CD4-positive, alpha-beta T cell treated with Interleukin-21 for 1 hour (primary cell): ENCODE results near the gene AGAP4.
A peak's percentile ranks its signal among the peaks of the same experiment; 100 is the strongest.
"Not testable (repeated sequence)": the region's sequence is repeated elsewhere in the genome, so short reads cannot be mapped to it uniquely, and the experiment has no call there.

ENCODE experiments used
- DNase-seq: peaks from one replicate; pipeline ENCODE4 v3.0.0-alpha.2; 2020

AGAP4 gene

DNA sequence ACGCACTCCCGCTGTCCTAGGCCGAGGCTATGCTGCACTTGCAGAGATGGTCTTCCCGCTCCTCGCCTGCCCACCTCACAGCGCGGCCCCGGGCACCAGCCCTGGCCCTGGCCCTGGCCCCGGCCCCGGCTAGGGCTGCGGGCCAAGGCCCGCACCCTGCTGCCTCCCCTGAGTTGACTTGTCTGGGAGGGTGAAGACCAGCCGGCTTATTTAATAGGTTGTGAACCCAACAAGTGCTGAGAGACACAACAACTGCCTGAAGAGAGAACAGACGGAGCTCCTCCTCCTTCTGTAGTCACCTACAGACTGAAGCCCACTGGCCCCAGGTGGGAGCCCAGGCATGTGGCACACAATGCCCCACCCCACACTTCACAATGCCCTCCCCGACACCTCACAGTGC is at the start of gene AGAP4:
TSS of gene AGAP4 (minus strand) at position 101 of the 400 bp plus-strand sequence. CDS start 153 bp downstream, outside the sequence.
- not testable (repeated sequence) for DNase-seq

DNA sequence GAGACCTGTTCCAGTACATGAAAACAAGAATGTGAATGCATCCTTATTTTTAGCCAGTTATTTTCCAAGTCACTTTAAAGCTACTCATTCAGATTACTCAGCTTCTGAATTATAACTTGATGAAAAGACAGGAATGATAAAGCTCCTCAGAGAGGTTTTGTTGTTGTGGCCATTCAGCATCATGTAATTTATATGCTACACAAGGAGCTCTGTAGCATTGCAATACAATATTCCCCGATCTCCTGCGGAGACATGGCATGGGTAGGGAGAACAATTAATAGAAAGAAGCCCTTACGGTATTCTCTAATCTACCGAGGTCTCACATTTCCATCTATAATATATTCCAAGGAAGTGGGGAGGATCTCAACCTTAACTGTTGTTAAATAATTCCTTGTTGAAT is 43.4 kb upstream of the AGAP4 start:
- DNase-seq = not testable (repeated sequence)

DNA sequence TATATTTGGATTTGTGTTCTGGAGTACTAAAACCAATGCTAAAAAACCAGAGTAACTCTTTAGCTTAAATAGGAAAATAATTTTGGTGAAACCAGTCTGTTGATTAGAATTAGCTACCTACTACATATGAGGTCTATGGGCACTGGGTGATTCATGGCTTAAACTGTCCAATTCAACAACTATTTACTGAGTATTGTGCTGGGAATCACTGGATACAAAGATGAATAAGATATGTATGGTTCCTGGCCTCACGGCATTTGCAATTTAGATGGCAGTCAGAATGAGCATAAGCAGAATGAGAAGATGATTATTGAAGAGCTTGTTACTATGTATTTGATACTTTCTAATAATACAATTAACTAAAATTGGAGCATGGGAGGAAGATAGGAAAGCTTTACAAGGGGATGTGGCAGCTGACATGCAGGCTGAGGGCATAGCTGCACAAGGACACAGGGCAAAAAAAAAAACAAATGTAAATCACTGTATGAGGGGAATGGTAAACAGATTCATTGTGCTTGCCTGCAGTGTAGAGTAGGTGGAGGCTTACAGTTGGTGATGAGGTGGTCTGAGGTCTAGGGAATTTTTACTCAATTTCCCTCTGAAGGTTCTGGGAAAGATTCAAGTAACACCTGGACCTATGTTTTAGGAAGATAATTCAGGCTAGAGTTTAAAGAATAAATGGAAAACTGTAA is 42.4 kb upstream of the AGAP4 start:
- DNase-seq = not testable (repeated sequence)

DNA sequence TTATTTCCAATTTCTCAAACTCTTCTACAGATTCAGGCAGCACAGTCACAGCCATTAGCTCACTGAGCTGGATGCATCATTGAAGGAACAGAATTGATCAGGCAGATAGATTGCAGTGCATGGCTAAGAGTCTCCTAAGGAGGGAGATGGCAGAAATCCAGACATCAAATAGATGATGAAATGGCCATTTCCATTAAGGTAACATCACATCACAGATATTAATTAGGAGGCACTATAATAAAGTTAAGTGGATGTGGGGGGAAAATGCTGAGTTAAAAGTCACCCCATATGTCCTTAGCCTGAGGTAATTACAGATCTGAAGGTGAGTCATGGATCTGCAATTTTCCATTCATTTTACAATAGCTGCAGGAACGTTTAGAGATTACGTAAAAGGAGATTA is 35.6 kb upstream of the AGAP4 start:
- not testable (repeated sequence) for DNase-seq

DNA sequence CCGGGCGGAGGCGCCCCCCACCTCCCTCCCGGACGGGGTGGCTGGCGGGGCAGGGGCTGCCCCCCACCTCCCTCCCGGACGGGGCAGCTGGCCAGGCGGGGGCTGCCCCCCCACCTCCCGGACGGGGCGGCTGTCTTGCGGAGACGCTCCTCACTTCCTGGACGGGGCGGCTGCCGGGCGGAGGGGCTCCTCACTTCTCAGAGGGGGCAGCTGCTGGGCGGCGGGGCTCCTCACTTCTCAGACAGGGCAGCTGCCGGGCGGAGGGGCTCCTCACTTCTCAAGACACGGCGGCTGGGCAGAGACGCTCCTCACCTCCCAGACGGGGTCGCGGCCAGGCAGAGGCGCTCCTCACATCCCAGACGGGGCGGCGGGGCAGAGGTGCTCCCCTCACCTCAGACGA is 18.1 kb upstream of the AGAP4 start:
- DNase-seq = not testable (repeated sequence)

DNA sequence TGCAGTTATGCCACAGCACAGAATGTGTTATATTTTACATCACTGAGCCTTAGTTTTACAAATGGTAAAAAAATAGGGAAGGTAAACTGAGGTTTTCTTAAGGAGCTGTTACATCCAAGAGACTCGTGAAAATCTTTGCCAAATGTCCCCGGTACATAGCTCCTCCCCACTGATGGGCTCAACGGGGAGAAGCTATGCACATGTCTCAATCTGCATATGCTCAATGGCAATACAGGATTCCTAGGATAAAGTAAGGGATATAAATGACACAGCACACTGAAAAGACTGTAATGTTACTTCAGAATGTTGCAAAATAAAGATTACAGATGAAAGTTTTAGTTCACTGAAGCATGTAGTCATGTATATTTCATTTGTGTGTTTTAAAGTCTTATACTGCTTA is 17.0 kb upstream of the AGAP4 start:
- DNase-seq = not testable (repeated sequence)

DNA sequence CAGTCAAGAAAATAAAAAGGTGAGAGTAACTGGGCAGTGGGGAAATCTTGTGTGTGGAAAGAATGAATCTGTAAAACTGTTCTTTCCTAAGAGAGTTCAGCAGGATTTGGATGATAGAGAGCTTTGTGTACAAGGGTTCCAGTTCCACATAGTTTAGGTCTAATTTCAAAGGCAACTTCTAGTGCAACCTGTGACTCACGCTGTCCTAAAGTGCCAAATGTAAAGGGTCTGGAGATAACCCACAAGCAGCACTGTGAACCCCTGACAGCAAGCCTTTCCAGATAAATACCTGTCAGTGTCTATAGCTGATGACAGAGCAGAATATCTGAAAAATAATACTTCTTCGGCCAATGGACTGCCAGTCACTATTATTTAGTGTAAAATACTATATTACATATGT is 16.3 kb upstream of the AGAP4 start:
- DNase-seq = not testable (repeated sequence)

DNA sequence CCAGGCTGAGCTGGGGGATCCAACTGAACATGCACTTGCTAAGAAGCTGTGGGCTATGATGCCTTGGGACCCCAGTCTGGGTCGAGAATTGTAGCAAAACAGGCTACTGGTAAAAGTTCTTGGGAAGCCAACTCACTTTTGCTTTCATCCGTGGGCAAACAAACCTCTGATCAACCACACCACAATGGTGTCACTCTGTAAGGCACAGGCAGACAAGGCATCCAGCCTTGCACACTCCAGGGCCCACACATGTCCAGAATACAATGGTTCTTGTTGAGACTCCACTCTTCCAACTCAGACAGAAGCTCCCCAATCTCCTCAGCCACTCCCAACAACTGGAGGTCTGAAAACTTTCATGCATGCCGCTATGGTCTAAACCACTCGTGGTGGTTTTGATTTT is 10.6 kb upstream of the AGAP4 start:
- not testable (repeated sequence) for DNase-seq

DNA sequence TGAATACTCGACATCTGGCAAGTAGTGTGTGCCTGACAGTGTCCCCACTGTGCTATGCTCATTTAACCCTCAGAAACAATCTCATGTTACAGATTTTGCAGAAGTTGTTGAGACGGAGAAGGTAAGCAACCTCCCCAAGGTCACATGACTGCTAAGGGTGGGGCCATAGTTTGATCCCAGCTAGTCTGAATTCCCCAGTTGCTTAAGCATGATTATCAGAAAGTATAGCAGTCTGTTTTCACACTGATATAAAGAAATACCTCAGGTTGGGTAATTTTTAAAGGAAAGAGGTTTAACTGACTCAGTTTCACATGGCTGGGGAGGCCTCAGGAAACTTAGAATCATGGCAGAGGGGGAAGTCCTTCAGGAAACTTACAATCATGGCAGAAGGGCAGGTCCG is 1.2 kb upstream of the AGAP4 start:
- DNase-seq = not testable (repeated sequence)

DNA sequence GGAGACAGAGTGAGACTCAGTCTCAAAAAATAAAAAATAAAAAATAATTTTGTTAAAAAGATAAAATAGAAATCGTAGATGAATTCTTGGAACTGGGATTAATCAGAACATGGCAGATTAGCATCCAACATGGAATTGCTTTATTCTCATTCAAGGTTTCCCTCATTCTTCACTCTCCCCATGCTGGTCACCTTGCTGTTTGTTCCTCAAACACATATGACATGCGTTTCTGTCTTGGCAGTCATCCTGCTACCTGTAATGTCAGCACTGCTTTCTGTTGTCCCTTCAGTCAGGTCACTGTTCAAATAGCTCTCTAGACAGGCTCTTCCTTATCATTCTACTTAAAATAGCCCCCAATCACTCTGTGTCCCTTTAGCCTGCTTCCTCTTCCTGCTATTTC is 24.4 kb downstream of the AGAP4 start:
- not testable (repeated sequence) for DNase-seq

DNA sequence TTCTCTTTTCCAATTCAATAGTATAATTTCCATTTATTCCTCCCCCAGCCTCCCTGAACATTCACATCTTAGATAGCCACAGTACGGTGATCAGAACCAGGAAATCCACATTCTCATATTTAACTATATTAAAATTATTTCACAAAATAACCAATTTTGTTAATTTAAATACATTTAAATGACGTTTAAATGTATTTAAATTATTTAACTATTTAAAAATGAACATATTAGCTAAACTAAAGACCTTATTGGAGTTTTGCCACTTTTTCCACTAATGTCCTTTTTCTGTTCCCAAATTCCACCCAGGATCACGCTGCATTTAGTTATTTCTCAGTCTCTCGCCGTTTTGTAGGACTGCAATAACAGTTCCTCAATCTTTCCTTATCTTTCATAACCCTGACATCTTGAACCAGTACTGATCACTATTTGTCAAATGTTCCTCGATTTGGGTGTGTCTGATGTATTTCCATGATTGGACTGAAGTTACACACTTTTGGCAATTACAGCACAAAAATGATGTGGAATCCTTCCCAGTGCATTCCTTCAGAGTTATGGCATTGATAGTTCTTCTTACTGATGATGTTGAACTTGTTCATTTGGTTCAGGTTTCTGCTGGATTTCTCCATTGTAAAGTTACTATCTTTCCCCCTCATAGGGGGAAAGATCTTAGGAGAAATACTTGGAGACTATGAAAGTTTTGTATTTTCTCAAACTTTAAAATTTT is 27.0 kb downstream of the AGAP4 start:
- not testable (repeated sequence) for DNase-seq

DNA sequence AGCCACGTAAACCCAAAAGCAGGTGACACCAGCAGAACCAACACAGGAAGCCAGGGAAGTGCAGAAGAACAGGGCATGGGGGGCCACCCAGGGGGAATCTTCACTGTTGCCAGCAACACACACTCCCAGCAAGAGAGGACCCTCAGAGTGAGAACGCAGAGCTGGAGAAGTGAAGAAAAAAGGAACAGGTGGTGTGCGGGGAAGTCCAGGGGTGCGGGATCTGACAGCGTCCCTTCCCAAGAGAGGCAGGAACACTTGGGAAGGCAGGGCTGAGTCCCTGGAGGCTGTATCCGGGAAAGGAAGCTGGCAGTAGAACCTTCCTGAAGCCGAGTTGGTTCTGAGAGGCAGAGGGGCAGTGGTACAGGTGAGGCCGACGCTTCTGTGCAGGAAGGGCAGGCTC is 27.7 kb downstream of the AGAP4 start:
- DNase-seq = no peak

DNA sequence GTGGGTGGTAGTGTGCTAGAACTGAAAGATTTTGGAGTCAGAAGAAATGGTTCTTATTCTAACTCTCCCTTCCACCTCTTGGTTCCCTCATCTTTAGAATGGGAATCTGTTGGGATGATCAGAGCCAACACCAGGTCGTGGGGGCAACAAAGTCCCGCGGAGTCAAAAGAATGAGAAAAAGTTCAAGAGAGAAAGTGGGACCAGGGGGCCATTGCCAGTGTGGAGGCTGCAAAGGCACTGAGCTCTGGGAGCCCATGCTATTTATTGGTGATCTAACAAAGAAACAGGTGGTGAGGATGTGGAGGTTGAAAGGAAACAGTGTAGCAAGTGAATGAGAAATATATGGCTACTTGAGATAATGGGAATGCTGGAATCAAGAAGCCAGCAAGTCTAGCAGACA is 29.4 kb downstream of the AGAP4 start:
- DNase-seq = no peak

DNA sequence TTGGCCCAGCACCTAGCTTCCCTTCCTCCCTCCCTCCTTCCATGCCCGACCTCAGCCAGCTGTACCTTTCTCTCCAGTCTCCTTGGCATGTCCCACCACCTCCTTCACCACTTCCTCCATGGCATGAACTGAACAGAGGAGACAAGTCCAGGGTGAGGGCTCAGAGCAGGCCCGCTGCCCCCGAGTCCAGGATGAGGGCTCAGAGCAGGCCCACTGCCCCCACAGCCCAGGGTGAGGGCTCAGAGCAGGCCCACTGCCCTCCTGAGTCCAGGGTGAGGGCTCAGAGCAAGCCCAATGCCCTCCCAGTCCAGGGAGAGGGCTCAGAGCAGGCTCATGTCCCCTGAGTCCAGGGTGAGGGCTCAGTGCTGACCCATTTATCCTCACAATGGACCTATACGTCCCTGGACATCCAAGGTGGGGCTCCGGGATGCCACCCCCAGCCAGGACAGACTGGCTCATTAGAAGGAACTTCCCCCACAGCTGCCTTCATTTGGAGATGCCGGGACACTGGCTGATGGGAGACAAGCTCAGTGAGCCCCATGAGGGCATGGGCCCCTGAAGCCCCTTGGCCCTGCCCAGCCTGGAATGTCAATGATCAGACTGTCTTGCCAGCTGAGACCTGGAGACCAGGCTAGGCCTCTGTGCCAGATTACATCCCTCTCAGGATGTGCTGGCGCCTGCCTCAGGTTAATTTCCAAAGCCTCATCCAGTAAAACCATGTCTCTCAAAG is 30.0 kb downstream of the AGAP4 start:
- no peak for DNase-seq

DNA sequence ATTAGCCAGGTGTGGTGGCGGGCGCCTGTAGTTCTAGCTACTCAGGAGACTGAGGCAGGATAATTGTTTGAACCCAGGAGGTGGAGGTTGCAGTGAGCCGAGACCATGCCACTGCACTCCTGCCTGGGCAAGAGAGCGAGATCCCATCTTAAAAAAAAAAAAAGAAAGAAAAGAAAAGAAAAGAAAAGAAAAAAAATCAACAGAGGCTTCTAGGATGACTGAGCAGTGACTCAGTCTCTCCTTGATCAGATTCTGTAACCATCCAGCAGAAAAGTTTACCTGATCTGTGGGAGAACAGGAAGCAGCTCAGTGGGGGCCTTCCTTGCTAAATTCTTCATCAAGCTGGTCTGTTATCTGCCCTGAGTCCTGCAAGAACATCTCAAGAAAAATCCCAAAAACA is 33.2 kb downstream of the AGAP4 start:
- not testable (repeated sequence) for DNase-seq

DNA sequence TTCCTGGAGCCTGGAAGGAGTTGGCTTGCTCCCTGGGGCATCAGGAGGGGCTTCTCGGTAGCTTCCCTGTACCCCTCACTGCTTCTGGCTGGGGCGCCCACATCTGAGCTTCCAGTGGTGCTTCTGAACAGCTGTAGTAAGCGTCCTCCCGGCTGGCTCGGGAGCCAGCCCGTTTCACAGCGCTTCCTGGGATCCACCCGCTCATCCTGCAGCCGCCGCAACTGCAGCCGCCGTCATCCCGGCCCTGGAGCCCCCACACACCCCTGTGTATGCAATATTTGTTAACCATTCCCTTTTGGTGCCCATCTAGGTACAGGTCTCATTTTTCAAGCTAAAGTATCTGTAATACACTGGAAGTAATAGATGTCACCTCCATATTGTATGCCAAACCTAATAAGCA is 34.3 kb downstream of the AGAP4 start:
- not testable (repeated sequence) for DNase-seq

DNA sequence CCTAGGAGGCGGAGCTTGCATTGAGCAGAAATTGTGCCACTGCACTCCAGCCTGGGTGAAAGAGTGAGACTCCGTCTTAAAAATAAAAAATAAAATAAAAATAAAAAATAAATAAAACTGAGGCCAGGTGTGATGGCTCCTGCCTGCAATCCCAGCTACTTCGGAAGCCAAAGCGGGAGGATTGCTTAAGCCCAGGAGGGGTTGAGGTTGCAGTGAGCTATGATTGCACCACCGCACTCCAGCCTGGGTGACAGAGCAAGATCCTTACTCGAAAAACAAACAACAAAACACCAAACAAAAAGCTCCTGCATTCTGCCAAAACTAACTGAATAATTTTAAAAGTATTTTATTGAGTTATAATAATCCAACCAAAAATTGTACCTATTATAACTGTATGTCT is 36.2 kb downstream of the AGAP4 start:
- no peak for DNase-seq

DNA sequence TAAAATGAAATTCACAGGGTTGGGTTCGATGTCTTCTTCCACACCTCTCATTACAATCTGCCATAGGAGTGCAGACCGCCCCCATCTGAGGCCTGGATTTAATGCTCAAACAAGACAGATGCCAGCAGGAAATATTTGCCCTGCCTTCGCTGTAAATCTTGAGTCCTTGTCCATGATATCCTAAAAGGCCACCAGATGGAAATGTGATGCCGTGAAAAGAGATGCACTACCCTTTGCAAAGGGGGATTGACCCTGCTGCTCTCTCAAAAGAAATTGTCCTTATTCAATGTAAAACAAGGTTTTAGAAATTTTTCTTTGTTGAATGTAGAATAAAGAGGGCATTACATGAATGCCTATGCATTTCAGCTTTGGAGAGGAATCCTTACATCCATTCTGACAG is 37.5 kb downstream of the AGAP4 start:
- DNase-seq = no peak

DNA sequence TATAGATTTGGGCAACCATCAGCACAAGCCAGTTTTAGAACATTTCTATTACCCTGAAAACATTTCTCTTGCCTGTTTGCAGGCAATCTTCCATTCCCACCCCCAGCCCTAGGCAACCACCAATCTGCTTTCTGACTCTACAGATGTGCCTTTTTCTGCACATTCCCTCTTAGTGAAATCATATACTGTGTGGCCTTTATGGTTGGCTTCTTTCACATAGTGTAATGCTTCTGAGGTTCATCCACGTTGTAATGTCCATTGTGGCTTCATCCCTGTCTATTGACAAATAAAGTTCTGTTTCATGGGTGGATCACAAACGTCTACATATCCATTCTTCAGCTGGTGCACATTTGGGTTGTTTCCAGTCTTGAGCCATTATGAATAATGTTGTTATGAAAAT is 42.3 kb downstream of the AGAP4 start:
- DNase-seq = not testable (repeated sequence)

DNA sequence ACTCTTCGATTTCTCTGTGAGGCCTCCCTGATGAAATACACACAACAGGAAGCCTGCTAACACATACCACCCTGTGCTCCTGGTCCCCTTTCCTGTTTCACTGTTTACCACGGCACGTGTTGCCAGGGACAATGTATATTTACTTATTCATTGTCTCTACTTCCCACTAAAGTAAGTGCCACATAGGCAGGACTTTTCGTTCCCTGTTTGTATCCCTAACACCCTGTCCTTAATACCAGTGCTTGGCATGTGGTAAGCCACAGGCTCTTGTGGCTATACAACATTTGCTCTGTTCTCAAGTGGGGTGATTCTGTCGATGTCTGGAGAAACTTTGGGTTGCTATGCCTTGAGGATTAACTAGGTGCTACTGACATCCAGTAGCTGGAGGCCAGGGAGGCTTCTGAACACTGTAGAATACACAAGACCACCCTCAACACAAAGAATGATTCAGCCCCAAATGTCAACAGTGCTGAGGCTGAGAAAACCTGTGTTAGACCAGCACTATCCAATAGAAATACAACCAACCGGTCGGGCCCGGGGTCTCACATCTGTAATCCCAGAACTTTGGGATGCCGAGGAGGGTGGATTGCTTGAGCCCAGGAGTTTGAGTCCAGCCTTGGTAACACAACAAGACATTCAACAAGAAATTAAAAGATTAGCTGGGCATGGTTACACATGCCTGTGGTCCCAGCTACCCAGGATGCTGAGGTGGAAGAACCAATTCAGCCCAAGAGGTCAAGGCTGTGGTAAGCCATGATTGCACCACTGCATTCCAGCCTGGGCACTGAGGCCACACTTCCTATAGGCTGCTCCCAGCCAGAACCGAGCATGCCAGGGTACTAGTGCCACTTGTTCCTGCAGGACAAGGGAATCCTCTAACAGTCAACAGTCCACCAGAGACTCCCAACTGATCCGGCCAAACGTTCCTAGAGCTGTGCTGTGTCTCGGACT is 44.0 kb downstream of the AGAP4 start:
- DNase-seq = peak; percentile 8

DNA sequence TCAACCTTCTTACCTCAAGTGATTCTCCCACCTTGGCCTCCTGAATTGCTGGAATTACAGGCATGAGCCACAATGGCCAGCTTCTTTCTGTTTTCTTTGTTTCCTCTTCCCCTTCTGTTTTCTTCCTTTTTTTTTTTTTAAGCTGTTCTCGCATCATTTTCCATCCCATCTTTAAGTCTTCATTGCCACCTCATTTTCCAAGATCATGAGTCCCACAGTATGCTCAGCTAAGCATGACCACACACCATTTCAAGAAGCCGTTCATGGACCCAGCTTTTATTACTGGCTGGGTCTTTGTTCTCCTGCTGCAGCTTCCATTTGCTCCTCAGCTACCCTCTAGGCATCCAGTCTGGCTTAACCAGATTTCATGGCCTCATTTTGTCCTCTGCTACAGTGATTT is 52.5 kb downstream of the AGAP4 start:
- DNase-seq = not testable (repeated sequence)

DNA sequence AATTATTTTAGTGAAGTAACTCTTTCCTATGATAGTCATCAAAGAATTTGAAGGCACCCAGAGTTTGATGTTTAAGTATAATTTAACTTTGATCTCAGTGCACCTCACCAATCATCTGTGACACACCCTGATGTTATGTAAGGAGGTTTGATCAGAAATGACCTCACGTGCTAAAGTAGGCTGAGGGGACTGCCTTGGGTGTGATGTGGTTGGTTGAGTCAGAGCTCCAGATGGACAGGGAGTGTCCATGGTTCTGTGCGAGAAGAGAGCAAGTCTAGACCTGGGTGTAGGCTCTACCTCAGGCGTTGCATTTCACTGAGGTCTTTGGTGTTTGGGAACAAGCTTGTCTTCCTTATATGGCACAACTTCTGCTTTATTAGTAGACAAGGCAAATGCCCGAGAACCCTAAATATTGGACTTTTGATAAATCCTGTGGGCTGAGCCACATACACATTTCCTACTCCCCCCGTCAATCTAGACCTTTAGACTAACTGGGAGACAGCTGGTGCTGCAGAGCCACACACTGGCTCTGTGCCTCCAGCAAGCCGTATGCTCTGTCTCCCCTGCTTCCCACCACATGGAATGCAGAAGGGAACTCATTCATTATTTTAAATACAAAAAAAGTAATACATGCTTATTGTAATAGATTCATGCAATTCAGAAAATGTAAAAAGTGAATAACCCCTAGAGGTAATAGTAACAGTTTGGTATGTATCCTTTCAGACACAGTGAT is 56.4 kb downstream of the AGAP4 start:
- not testable (repeated sequence) for DNase-seq
